Measurements from ENCODE around the gene NPAS3.

Gene NPAS3

GRCh38 chr14:33634631-33635030, 696.0 kb downstream of the NPAS3 start:
- TF ChIP-seq, protein P1, sequence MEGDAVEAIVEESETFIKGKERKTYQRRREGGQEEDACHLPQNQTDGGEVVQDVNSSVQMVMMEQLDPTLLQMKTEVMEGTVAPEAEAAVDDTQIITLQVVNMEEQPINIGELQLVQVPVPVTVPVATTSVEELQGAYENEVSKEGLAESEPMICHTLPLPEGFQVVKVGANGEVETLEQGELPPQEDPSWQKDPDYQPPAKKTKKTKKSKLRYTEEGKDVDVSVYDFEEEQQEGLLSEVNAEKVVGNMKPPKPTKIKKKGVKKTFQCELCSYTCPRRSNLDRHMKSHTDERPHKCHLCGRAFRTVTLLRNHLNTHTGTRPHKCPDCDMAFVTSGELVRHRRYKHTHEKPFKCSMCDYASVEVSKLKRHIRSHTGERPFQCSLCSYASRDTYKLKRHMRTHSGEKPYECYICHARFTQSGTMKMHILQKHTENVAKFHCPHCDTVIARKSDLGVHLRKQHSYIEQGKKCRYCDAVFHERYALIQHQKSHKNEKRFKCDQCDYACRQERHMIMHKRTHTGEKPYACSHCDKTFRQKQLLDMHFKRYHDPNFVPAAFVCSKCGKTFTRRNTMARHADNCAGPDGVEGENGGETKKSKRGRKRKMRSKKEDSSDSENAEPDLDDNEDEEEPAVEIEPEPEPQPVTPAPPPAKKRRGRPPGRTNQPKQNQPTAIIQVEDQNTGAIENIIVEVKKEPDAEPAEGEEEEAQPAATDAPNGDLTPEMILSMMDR (IDR thresholded peaks at IDR 0.05; ENCODE audit: control insufficient read depth, insufficient read depth, low read depth, low read length, missing control alignments) = no peak

GRCh38 chr14:33636716-33637115, 698.0 kb downstream of the NPAS3 start:
- DNase-seq (ENCODE audit: low read depth) = no peak
- no peak overlapping the region for H3K4me3 ChIP-seq (ENCODE audit: control insufficient read depth, low read depth, low read length)
- TF ChIP-seq, protein P1 (IDR thresholded peaks at IDR 0.05; ENCODE audit: control insufficient read depth, insufficient read depth, low read depth, low read length, missing control alignments) = no peak

More at GRCh38 chr14:33634631-33635030, 696.0 kb downstream of the NPAS3 start:
- no peak overlapping the region for H3K4me3 ChIP-seq (ENCODE audit: control insufficient read depth, low read depth, low read length)
- no peak for DNase-seq (ENCODE audit: low read depth)

- TF ChIP-seq, protein P1 (IDR thresholded peaks at IDR 0.05; ENCODE audit: control insufficient read depth, insufficient read depth, low read depth, low read length, missing control alignments) = no peak
- DNase-seq (ENCODE audit: low read depth) = no peak
- no peak overlapping the region for H3K4me3 ChIP-seq (ENCODE audit: control insufficient read depth, low read depth, low read length)
Observed at GRCh38 chr14:33642080-33642479, 703.4 kb downstream of the NPAS3 start.

DNA sequence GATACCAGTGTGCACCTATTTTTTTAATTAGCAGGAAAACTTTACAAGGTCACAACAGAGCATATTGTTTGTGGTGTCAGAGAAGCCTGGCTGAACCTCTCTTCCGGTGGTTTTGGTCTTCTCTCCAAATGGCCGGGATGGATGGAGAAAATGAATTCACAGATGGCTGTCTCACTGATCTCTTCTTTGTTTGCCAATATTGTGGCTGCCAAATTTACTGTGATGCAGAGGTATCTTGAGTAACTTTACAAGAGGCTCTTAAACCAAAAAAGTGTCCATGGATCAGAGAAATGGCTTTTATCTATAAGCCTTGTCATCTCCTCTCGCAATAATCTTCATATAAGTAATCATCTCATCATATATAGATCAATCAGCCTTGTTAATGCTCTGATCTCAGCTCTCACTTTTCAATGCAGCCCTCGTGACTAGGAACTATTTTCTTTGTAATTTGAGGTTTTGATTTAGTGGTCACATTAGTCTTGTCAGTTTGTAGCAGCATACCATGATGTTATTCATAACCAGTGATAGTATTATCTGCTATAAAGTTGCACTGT, 704.1 kb downstream of the NPAS3 start:
- DNase-seq (ENCODE audit: low read depth) = no peak
- no peak overlapping the region for H3K4me3 ChIP-seq (ENCODE audit: control insufficient read depth, low read depth, low read length)
- TF ChIP-seq, protein P1 (IDR thresholded peaks at IDR 0.05; ENCODE audit: control insufficient read depth, insufficient read depth, low read depth, low read length, missing control alignments) = no peak

GRCh38 chr14:33643426-33644181, 704.9 kb downstream of the NPAS3 start:
- no peak for DNase-seq (ENCODE audit: low read depth)
- TF ChIP-seq, protein P1 (IDR thresholded peaks at IDR 0.05; ENCODE audit: control insufficient read depth, insufficient read depth, low read depth, low read length, missing control alignments) = no peak
- no peak overlapping the region for H3K4me3 ChIP-seq (ENCODE audit: control insufficient read depth, low read depth, low read length)

- no peak for DNase-seq (ENCODE audit: low read depth)
- H3K4me3 ChIP-seq (ENCODE audit: control insufficient read depth, low read depth, low read length) = no peak overlapping the region
- TF ChIP-seq, protein P1 (IDR thresholded peaks at IDR 0.05; ENCODE audit: control insufficient read depth, insufficient read depth, low read depth, low read length, missing control alignments) = no peak
Observed at GRCh38 chr14:33646692-33647260, 708.1 kb downstream of the NPAS3 start.

All from AG09309 (cell line).